HS-5 (cell line): Measurements from ENCODE around the gene GBE1.

Source experiments
- DNase-seq: peaks from one replicate; pipeline ENCODE4 v3.0.0-alpha.2; 2012; ENCODE audit warnings: low read depth

The GBE1 gene

DNA sequence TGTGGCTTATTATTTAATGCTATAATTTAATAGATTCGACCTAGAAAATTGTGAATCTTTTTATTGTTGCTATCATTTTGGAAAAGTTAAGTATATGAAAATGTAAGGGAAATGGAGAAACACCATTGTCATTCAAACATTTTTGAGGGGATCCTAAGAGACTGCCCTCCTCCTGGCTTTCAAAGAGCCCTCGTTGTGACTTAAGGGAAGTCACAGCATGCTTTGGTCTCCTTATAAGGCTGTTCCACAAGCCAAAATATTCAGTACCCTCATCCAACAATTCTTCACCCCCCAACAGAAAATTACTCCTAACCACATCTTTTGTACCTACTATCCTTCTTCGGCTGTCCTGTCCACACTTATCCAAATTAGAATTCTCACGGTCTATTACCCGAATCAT, 140.2 kb downstream of the GBE1 start:
- DNase-seq: no peak

DNA sequence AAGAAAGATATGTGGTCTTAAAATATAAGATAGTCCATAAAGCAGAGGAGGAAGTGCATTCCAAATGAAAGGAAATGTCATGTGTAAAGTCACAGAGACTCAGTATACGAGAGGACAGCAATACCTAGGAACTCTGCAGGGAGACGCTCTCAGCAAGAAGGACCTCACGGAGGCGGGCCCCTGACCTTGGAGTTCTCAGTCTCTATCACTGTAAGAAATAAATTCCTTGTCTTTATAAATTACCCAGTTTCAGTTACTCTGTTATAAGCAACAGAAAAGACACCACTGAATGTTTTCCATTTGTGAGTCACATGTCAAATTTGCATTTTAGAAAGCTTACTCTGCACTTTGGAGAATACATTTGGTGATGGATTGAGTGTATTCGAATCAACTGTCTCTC, 140.6 kb downstream of the GBE1 start:
- no peak for DNase-seq

DNA sequence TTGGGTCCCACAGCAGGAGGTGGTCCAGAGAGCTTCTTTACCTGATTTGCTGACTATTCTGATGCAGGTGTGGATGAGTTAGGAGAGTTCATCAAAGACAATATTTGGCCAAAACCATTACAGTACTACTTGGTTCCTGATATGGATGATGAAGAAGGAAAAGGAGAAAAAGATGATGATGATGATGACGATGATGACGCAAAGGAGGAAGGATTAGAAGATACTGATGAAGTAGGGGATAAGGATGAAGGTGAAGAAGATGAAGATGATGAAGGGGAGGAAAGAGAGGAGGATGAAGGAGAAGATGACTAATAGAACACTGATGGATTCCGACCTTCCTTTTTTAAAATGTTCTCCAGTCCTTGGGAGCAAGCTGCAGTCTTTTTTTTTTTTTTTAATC, 148.7 kb downstream of the GBE1 start:
- no peak for DNase-seq

DNA sequence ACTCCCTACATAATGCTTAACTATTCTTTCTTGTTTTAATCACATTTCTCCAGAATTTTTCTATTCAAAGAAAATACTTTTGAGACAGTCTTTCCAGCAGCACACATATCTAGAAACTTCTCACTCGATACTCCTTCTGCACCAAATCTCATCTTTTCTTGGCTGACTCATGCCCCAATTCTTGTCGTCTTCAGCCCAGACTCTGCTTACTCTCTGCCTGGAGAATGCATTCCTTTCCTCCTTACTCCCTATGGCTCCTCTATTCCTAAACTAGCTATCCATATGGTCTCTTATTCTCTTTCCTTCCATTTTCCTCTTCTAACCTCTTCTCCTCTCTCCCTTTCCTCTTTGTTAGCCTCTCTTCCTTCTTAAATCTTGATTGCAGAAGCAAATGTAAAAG, 158.7 kb downstream of the GBE1 start:
- DNase-seq: no peak

DNA sequence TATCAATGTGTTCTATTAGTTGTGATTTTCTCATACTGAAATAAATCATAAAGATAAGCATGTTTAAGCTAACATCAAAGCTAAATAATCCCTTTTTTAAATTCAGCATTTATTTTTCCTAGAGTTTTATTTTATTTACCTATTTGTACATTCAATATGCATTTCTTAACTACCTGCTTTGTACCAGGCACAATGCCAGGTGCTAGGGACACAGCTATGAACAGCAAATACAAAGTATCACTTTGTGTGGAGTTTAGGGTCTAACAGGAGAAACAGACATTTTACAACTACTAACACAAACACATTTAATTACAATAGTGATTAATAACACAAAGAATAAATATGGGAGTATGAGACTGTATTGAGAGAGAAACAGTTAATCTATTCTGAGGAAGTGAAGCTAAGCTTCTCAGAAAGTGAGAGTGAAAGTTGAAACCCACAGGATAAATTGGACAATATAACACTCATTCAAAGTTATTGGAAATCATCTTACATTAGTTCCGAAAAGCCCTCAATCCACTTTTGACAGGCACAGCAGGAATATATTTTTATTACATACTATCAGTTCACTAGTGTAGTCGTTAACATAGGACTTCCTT, 159.6 kb downstream of the GBE1 start:
- no peak for DNase-seq

DNA sequence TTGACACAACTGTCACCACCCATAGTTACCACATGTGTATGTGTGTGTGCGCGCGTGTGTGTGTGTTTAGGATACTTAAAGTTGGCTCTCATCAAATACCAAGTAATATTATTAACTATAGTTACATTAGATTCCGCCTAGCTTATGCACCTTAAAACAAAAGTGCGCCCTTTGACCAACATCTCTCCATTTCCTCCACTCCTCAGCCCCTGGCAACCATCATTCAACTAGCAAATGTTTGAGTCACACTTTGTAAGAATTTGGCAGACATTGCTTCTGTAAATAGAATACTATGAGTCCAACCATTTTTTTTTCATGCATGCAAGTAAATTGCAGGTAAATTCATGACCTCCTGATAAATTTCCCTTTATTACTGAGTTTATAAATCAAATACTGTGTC, 169.3 kb downstream of the GBE1 start:
- DNase-seq: no peak

DNA sequence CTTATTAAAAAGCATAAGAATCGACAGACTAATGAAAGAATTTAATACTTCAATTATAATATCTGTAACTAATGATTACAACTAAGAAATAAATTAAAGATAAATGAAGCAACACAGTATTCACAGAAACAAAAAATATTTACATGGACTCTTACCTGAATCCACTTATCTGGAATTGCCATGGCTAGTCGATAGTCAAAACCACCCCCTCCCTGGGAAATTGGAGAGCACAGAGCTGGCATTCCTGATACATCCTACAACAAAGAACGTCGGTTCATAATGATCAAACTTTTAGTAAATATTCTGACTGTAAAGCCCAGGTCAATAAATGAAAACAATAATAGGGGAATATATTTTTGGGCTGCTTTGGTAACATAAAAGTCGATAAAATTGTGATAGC, 175.5 kb downstream of the GBE1 start:
- DNase-seq: no peak

DNA sequence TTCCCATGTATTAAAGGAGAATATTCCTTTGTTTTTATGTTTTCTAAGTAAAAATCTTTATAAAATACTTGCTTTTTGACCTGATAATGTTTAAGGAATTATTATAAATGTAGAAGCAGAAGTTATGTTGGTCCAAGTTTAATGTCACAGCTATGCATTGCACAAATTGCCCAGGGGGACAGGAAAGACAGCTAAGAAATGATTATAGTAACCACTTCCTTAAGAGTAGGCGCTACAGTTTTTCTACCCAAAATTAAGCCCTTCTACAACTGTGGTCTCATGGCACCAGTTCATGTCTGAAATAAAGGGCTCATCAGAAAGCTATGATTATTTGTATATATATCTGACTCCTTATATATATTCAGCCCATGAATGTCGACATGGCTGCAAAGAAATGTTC, 176.4 kb downstream of the GBE1 start:
- no peak for DNase-seq

DNA sequence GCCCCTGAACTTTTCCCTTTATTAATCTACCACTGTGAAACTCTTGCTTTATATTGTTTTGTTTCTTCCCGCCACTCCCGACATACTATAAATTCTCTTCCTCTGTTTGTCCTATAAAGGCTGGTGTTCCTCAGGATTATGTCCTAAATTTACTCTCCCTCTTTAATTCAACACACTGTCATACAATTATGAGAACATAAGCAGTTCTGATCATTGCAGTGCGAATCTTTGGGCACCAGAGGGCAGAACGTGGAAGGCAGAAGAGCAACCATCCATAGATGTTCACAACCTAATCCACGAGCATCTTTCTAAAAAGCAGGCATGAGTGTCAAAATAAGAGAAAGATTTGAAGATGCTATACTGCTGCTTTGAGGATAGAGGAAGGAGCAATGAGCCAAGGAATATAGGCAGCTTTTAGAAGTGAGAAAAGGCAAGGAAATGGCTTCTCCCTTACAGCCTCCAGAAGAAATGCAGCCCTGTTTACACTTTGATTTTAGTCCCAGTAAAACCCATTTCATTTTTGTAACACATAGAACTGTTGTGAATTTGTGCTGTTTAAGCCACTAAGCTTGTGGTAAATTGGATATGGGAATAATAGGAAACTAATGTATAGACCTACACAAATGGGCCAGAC, 179.4 kb downstream of the GBE1 start:
- DNase-seq: no peak

DNA sequence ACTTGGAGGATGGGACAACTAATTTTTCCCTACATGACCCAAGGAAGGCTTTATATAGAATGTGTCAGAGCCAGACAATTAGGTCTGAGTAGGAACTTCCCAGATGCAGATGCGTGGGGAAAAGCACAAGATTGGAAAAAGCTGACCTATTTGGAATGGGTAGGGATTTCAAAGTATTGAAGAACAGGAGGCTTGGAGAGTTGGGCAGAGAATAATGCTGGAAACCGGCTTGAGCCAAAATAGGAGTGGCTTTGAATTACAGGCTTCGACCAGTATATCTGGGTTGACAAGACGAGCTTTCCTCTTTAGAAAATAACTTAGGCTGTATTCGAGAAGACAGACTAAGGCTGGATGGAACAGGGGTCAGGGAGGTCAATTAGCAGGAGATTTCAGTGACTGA, 181.1 kb downstream of the GBE1 start:
- no peak for DNase-seq

DNA sequence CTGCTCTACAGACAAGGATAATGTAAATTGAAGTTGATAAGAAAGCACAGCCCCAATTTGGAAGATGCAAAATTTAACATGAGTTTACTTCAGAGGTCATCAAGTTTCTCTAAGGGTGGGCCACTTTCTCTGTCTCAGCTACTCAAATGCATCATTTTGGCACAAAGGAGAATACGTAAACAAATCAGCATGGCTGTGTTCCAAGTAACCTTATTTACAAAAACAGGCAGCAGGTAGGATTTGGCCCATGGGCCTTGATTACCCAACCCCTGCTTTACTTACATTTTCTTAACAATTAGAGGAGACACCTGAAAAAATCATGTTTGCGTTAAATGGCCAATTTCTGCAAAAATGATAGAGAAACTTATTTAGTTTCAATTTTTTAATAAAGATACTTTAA, 181.7 kb downstream of the GBE1 start:
- DNase-seq: no peak

DNA sequence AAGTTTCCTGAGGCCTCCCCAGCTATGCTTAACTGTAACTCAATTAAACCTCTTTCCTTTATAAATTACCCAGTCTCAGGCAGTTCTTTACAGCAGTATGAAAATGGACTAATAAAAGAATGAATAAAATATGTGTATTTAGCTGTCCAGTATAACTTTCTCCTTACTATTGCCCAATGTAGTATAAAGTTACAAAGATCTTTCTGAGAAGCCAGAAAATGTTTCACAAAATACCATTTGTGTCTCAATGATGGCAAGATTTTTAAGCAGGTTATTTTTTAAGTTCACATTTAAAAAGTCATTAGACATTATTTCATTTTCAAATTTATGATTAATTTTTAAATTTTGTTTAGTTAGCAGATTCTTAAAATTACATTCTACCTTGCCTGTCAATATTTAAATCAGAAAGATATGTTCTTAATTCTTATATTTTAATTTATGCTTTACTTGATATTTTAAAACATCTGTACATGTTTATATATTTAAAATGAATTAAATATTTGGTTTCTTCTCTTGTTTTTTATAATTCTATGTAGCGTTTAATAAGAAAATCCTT, 189.2 kb downstream of the GBE1 start:
- no peak for DNase-seq

DNA sequence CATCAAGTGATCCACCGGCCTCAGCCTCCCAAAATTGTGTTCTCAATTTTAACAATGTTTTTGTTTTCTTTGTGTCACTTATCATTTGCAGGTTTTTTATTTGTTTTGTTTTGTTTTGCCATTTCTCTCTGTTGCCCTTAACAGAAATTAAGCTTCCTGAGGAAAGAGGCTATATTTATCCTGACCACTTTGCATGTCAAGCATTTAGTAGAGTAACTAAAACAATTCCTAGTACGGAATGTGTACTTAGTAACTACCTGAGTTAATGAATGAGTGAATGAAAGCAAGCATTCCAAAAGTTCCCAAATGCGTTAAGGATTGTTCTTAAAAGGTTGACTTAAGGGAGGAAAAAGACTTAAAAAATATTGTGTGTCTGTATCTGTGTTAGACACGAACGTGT, 193.1 kb downstream of the GBE1 start:
- no peak for DNase-seq

DNA sequence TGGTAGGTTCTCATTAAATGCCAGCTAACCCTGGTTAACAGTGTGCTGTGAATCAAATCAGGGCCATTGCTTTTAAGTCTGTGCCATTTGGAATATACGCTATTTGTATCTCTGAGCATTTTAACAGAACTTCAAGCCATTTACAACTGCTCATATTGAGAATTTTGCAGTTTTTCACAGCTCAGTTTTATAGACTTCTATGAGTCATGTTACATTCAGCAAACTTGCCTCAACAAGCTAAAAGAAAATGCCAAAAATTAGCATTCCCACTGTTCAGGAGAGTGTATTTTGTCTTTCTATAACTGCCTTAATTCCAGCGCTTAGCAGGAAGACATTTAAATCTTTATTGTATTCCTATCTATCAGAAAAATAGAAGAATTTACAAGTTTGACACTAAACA, 196.4 kb downstream of the GBE1 start:
- no peak for DNase-seq

DNA sequence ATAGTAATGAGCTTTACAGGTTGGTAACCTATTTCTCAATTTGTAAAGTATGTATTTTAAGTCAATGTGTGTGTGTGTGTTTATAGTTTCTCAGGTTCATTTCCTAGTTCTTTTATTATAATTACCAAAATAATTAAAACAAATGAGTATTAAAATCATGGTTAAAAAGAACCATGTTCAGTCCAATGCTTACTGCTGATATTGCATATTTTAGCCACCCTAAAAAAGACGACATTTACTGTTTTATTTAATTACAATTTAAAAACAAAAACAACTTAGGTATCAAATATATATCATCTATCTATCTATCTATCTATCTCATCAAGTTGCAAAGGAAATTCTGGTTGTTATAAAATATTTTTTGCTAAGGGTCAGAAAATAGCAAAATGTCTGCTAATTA, 203.3 kb downstream of the GBE1 start:
- DNase-seq: no peak

DNA sequence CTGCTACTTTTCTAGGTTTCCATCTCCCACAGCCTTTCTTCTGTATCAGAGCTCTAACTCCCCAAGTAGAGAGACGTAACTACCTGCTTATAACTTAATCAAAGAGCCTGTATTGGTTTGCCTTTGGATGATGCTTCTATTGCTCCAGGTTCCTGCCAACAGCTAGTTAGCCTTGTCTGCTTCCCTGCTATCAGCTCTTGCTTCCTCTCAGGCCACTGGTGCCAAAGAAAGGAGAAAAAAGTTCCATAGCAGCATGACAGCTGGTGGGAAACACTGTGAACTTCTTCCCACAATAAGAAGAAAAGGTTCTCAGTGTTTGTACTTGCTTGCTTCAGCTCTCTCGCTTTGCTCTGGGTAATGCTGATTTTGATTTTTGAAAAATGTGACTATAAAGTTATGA, 206.6 kb downstream of the GBE1 start:
- DNase-seq: no peak

DNA sequence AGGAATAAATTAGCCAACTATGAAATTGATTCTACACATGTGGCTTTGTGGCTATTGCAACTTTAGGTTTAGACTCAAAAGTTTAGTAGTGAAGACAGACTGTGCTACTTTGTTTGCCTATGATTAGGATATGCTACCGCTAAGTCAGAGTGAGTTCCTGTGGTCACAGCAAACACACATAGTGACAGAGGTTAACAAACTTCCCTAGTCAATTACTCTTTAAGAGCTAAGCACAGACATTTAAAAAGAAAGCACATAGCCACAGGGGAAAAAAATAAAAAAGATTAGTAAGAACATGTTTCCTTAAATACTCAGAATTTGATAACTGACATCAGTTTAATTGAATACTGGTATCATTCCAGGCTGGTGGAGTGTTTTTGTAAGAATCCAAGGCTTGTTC, 207.1 kb downstream of the GBE1 start:
- no peak for DNase-seq

DNA sequence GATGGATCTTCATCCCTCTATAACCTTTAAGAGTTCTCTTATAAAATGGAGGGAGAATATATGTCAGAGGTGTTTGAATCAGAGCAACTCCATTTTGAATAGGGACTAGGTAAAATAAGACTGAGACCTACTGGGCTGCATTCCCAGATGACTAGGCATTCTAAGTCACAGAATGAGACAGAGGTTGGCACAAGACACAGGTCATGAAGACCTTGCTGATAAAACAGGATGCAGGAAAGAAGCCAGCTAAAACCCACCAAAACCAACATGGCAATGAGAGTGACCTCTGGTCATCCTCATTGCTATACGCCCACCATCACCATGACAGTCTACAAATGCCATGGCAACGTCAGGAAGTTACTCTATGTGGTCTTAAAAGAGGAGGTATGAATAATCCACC, 211.0 kb downstream of the GBE1 start:
- DNase-seq: no peak

DNA sequence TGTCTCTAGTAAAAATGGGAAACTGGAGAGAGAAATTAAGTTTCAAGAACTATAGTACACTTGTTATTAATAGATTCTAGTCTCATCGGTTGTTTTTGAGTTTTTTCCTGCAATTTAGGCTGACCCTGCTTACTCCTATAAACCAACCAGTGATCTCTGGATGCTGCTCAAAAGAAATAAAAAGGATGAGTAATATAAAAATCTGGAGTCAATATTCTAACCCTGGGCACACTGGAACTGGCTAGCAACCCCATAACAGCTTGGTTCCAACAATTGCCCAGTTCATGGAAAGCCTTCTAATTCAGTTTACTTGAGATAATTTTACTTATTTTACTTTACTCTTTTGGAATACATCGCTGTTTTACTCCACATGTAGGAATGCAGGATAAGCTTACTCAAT, 211.6 kb downstream of the GBE1 start:
- DNase-seq: no peak

DNA sequence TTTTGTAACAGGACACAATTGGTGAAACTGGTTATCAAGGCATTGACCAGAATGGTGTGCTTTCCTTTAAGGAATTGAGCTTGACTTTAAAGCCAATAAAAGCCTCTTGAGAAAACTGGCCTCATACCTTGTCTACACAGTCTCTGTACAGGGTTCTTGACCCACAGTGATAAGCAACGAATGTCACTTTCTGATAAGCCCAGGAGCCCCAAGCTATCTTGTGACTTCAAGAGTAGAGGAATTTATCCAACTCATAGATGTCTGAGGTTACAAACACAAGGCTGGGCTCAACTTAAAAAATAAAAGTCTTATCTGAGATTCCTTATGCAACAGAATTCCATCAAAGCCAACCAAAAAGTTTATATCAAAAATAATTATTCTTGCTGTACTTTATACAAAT, 212.1 kb downstream of the GBE1 start:
- no peak for DNase-seq

DNA sequence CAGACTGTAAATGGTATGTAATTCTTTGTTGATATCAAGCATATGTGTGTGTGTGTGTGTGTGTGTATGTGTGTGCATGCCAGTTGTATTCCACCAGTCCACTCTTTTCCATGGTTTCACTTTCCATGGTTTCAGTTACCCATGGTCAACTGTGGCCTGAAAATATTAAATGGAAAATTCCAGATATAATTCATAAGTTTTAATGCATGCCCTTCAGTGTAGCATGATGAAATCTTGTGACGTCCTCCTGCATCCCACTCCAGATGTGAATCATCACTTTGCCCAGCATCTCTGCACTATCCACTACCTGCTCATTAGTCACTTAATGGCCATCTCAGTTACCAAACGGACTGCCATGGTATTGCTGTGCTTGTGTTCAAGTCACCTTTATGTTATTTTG, 215.9 kb downstream of the GBE1 start:
- no peak for DNase-seq

DNA sequence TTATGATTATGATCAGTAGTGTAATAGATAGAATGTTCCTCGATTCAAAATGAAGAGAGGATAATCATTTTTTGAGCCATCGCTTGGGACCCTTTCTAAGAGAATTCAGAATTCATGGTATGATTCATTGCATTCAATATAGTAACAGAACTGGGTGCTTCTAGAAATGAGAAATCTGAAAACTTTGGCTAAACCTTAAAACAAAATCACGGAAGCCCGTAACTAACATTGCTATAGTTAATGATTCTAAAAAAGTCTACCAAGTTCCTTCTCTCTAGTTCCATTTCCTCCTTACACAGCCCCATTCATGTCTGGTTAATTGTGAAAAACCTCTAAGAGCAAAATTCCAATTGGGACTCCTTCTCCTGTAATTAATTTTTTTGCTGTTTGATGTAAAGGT, 217.1 kb downstream of the GBE1 start:
- no peak for DNase-seq

DNA sequence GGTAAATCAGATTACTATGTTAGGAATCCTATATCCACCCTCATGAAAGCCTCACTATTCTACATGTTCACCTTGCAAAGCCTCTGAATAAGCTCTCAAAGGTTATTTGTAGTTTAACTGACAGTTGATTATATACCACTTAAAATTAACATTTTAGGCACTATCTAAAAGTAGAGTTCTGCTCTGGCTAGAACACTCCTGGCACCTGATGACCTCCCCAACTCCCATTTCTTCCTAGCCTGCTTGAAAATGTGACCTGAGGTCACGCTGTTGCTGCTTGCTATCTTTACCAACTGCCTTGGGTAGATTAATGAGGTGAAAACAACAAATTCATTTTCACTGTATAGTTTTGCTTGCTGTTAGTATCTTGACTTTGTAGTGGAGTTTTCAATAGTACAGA, 220.7 kb downstream of the GBE1 start:
- no peak for DNase-seq

DNA sequence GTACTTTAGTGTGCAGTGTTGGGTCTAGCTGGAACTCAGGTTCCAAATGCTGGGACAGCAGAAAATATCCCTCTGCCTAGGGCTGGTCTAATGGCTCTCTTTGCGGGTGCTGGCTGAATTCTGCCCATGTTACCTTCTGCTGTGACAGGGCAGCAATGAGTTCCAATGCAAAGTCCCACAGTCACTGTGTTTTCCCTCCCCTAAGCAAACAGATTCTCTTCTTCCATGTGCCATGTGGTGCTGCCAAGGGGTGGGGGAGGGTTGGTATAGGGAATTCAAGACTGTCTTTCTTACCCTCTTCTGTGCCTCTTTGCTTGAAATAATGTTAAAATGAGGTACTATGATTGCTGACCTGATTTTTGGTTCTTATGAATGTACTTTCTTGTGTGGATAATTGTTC, 229.6 kb downstream of the GBE1 start:
- no peak for DNase-seq
